DMS 273 (cell line): Measurements from ENCODE around the gene OR6C2.
"Not testable (repeated sequence)": the region's sequence is repeated elsewhere in the genome, so short reads cannot be mapped to it uniquely, and the experiment has no call there.

Experiments
- DNase-seq: peaks from one replicate; lab custom pipeline; 2025; ENCODE audit not compliant: unreplicated experiment; lab: John Stamatoyannopoulos, UW

The OR6C2 gene

GRCh38 chr12:55443776-55444175 lies at the start of gene OR6C2:
TSS of gene OR6C2 (plus strand) at chr12:55444076. CDS start at chr12:55452214, 8,138 bp downstream.
- no peak for DNase-seq

- DNase-seq = no peak
These were observed 47.5 kb upstream of the OR6C2 start for GRCh38 chr12:55396326-55396725.

GRCh38 chr12:55400229-55400628 lies 43.6 kb upstream of the OR6C2 start, which contains the start of gene OR6C65:
TSS of gene OR6C65 (plus strand) at chr12:55400529. CDS start at chr12:55400529, 0 bp downstream.
- no peak for DNase-seq

GRCh38 chr12:55407866-55408265 lies 36.0 kb upstream of the OR6C2 start:
- no peak for DNase-seq

GRCh38 chr12:55409133-55409532 lies 34.7 kb upstream of the OR6C2 start:
- DNase-seq = not testable (repeated sequence)

- not testable (repeated sequence) for DNase-seq
These were observed 31.7 kb upstream of the OR6C2 start for GRCh38 chr12:55412138-55412537.

- DNase-seq = not testable (repeated sequence)
These were observed 30.1 kb upstream of the OR6C2 start for GRCh38 chr12:55413498-55414388.

GRCh38 chr12:55414396-55414823 lies 29.5 kb upstream of the OR6C2 start:
- not testable (repeated sequence) for DNase-seq

GRCh38 chr12:55414889-55415288 lies 29.0 kb upstream of the OR6C2 start:
- DNase-seq = not testable (repeated sequence)

- no peak for DNase-seq
These were observed 26.9 kb upstream of the OR6C2 start for GRCh38 chr12:55416961-55417360.

GRCh38 chr12:55420307-55420962 lies 23.4 kb upstream of the OR6C2 start:
- DNase-seq = no peak

- no peak for DNase-seq
These were observed 17.9 kb upstream of the OR6C2 start, which contains the start of gene OR6C76 for GRCh38 chr12:55425954-55426353. TSS of gene OR6C76 (plus strand) at chr12:55426254. CDS start at chr12:55426254, 0 bp downstream.

- DNase-seq = no peak
These were observed 15.3 kb upstream of the OR6C2 start for GRCh38 chr12:55428331-55429243.

- not testable (repeated sequence) for DNase-seq
These were observed 2.6 kb upstream of the OR6C2 start for GRCh38 chr12:55441233-55441632.

GRCh38 chr12:55445357-55445756 lies 1.5 kb downstream of the OR6C2 start:
- DNase-seq = no peak

- no peak for DNase-seq
These were observed 2.5 kb downstream of the OR6C2 start for GRCh38 chr12:55446326-55446725.

- DNase-seq = no peak
These were observed 4.9 kb downstream of the OR6C2 start for GRCh38 chr12:55448825-55449224.

- DNase-seq = not testable (repeated sequence)
These were observed 21.1 kb downstream of the OR6C2 start for GRCh38 chr12:55464926-55465325.

GRCh38 chr12:55467836-55468235 lies 24.0 kb downstream of the OR6C2 start:
- DNase-seq = no peak

GRCh38 chr12:55469291-55469690 lies 25.4 kb downstream of the OR6C2 start:
- no peak for DNase-seq
